Measurements from ENCODE around the gene ADAT3.
"Not testable (repeated sequence)": the region's sequence is repeated elsewhere in the genome, so short reads cannot be mapped to it uniquely, and the experiment has no call there.

Gene ADAT3

DNA sequence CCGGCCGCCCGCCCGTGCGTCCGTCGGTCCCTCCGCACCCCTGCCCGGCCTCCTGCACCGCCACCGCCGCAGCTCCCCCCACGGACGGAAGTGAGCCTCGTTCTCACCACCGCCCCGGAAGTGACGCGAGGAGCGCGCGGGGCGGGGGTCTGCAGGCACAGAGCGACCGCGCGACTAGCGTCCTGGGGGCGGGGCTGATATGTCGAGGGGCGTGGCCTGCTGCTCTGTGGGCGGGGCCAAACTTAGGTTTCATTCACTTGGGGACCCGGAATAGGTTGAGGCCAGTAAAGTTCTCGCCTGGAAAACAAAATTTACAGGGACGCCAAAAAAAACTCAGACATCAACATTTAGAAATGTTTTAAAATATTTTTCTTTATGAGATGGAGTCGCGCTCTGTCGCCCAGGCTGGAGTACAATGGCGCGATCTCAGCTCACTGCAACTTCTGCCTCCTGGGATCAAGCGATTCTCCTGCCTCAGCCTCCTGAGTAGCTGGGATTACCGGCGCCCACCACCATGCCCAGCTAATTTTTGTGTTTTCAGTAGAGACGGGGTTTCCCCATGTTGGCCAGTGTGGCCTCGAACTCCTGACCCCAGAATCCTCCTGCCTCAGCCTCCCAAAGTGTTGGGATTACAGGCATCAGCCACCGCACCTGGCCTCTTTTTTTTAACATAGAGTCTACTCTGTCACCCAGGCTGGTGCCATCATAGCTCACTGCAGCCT lies 19.6 kb upstream of the ADAT3 start, which contains the start of gene ABHD17A:
Gene ABHD17A, minus strand, starts transcription at position 99 of the 722 bp plus-strand sequence. CDS start 3,930 bp downstream, outside the sequence.
- H3K27ac Mint-ChIP-seq: peak within 1 kb of the TSS; percentile 87
- not testable (repeated sequence) for H3K9me3 Mint-ChIP-seq, H3K27me3 Mint-ChIP-seq
- peak within 1 kb of the TSS; percentile 99 for H3K4me3 Mint-ChIP-seq
- peaks cover 29% of the 10 kb centered on the region for H3K4me1 Mint-ChIP-seq (ENCODE audit: low read depth)
- H3K36me3 Mint-ChIP-seq (ENCODE audit: low read depth): peaks cover 20% of the 10 kb centered on the region

DNA sequence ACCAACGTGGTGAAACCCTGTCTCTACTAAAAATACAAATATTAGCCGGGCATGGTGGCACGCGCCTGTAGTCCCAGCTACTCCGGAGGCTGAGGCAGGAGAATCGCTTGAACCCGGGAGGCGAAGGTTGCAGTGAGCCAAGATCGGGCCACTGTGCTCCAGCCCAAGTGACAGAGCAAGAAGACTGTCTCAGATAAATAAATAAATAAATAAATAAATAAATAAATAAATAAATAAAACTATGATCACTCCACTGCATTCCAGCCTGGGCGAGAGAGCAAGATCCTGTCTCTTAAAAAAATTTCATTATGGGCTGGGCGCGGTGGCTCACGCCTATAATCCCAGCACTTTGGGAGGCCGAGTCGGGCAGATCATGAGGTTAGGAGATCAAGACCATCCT lies 18.8 kb upstream of the ADAT3 start:
- peaks cover 28% of the 10 kb centered on the region for H3K4me1 Mint-ChIP-seq (ENCODE audit: low read depth)
- not testable (repeated sequence) for H3K4me3 Mint-ChIP-seq, H3K27ac Mint-ChIP-seq, H3K9me3 Mint-ChIP-seq, H3K27me3 Mint-ChIP-seq
- peaks cover 20% of the 10 kb centered on the region for H3K36me3 Mint-ChIP-seq (ENCODE audit: low read depth)

DNA sequence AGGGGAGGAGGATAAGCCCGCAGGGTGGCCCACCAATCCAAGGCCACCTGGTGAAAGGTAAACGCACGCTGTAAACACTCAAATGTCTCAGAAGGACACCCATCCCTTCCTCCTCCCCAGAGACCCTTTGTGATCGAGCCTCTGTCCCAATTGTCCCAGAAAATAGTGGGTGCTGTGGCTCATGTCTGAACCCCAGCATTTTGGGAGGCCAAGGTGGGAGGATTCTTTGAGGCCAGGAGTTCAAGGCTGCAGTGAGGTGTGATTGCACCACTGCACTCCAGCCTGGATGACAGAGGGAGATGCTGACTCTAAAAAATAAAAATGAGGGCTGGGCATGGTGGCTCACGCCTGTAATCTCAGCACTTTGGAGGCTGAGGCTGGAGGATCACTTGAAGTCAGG lies 16.8 kb upstream of the ADAT3 start:
- no peaks in the 10 kb centered on the region for H3K9me3 Mint-ChIP-seq
- H3K27ac Mint-ChIP-seq: no peak overlapping the region
- H3K4me1 Mint-ChIP-seq (ENCODE audit: low read depth): peaks cover 12% of the 10 kb centered on the region
- no peak overlapping the region for H3K4me3 Mint-ChIP-seq
- peaks cover 11% of the 10 kb centered on the region for H3K36me3 Mint-ChIP-seq (ENCODE audit: low read depth)
- no peaks in the 10 kb centered on the region for H3K27me3 Mint-ChIP-seq

DNA sequence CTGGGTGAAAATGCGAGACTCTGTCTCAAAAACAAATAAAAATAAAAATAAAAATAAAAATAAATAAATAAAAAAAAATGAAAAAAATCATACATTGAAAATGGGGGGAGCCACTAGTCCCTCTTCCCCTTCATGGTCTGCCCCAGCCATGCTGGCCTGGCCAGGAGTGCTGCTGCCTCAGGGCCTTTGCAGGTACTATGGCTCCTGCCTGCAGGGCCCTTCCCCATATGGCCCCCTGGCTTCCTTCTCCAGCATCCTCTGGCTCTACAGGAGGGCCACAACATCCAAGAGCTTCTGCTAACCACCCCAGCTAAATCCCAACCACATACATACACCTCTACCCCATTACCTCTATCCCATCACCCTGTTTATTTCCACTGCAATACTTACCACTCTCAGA lies 15.3 kb upstream of the ADAT3 start:
- H3K27ac Mint-ChIP-seq: peak overlapping the region; percentile 43
- H3K4me3 Mint-ChIP-seq: no peak overlapping the region
- H3K27me3 Mint-ChIP-seq: no peaks in the 10 kb centered on the region

DNA sequence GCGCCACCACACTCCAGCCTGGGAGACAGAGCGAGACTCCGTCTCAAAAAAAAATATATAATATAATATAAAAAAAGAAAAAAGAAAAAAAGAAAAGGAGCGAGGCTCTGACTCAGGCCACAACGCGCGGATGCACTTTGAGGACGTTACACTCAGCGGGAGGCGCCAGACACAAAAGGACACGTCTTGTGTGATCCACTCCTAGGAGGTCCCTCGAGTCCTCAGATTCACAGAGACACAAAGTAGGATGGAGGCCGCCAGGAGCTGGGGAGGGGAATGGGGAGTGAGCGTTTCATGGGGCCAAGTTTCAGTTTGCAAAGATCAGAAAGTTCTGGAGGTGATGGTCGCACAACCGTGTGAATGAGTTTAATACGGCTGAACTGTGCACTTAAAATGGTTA lies 11.4 kb upstream of the ADAT3 start:
- Mint-ChIP-seq H3K4me3 (no peak overlapping the region), H3K9me3 (no peaks in the 10 kb centered on the region), H3K4me1 (ENCODE audit: low read depth) (peaks cover 43% of the 10 kb centered on the region), H3K27ac (peak overlapping the region; percentile 12), H3K27me3 (no peaks in the 10 kb centered on the region), H3K36me3 (ENCODE audit: low read depth) (no peaks in the 10 kb centered on the region)

More for the DNA sequence above, 15.3 kb upstream of the ADAT3 start:
- H3K36me3 Mint-ChIP-seq (ENCODE audit: low read depth): no peaks in the 10 kb centered on the region
- peaks cover 8% of the 10 kb centered on the region for H3K4me1 Mint-ChIP-seq (ENCODE audit: low read depth)
- H3K9me3 Mint-ChIP-seq: no peaks in the 10 kb centered on the region

DNA sequence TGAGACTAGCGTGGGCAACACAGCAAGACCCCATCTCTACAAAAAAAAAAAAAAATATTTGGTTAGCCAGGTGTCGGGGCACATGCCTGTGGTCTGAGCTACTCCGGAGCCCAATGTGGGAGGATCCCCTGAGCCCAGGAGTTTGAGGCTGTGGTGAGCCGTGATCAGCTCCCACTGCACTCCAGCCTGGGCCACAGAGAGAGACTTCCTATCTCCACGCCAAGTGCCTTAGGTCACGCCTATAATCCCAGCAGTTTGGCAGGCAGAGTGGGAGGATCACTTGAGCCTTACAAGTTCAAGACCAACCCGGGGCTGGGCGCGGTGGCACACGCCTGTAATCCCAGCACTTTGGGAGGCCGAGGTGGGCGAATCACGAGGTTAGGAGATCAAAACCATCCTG lies 8.7 kb upstream of the ADAT3 start:
- peak overlapping the region; percentile 88 for H3K27ac Mint-ChIP-seq
- no peaks in the 10 kb centered on the region for H3K36me3 Mint-ChIP-seq (ENCODE audit: low read depth)
- no peaks in the 10 kb centered on the region for H3K9me3 Mint-ChIP-seq
- H3K4me3 Mint-ChIP-seq: peak overlapping the region; percentile 82
- peaks cover 43% of the 10 kb centered on the region for H3K4me1 Mint-ChIP-seq (ENCODE audit: low read depth)
- H3K27me3 Mint-ChIP-seq: no peaks in the 10 kb centered on the region

DNA sequence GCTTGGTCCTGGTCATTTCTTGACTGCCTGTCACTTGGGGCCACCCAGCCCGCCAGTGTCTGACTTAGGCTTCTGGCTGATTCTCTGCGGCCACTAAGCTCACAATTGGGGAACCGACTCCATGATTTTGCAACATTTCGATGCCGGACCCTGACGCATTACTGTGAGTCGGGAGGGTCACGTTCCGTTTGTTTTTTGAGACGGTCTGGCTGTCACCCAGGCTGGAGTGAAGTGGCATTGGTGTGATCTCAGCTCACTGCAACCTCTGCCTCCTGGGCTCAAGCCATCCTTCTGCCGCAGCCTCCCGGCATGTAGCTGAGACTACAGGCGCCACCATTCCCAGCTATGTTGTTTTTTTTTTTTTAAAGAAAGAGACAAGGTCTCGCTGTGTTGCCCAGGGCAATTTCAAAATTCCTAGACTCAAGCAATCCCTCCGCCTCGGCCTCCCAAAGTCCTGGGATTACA lies 3.2 kb upstream of the ADAT3 start:
- no peak overlapping the region for H3K4me3 Mint-ChIP-seq
- H3K27me3 Mint-ChIP-seq: no peaks in the 10 kb centered on the region
- no peak overlapping the region for H3K27ac Mint-ChIP-seq
- H3K9me3 Mint-ChIP-seq: no peaks in the 10 kb centered on the region
- no peaks in the 10 kb centered on the region for H3K36me3 Mint-ChIP-seq (ENCODE audit: low read depth)
- peaks cover 42% of the 10 kb centered on the region for H3K4me1 Mint-ChIP-seq (ENCODE audit: low read depth)

DNA sequence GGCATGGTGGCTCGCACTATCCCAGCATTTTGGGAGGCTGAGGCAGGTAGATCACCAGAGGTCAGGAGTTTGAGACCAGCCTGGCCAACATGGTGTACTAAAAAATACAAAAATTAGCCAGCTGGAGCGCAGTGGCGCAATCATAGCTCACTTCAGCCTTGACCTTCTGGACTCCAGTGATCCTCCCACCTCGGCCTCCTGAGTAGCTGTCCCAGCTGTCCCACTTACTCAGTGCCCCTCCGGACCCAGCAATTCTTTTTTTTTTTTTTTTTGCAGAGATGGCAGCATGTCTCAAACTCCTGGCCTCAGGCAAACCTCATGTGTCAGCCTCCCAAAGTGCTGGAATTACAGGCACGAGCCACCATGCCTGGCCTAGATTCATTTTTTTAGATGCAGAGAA lies 2.3 kb upstream of the ADAT3 start:
- H3K4me1 Mint-ChIP-seq (ENCODE audit: low read depth): peaks cover 37% of the 10 kb centered on the region
- no peaks in the 10 kb centered on the region for H3K27me3 Mint-ChIP-seq
- H3K36me3 Mint-ChIP-seq (ENCODE audit: low read depth): no peaks in the 10 kb centered on the region
- H3K4me3 Mint-ChIP-seq: no peak overlapping the region
- H3K9me3 Mint-ChIP-seq: no peaks in the 10 kb centered on the region
- H3K27ac Mint-ChIP-seq: no peak overlapping the region

DNA sequence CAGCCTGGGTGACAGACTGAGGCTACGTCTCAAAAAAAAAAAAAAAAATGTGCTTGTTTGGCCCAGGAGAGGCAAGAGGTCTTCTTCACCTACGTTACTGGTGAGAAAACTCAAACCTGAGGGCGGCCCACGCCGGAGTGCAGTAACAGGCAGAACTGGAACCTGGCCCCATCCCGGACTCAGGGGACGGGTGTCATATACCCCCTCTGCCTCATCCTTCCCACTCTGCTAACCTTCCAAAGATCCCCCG lies 414 bp upstream of the ADAT3 start:
- H3K36me3 Mint-ChIP-seq (ENCODE audit: low read depth): no peaks in the 10 kb centered on the region
- peaks cover 46% of the 10 kb centered on the region for H3K4me1 Mint-ChIP-seq (ENCODE audit: low read depth)
- peak overlapping the region; percentile 80 for H3K27ac Mint-ChIP-seq
- H3K9me3 Mint-ChIP-seq: no peaks in the 10 kb centered on the region
- H3K4me3 Mint-ChIP-seq: peak overlapping the region; percentile 91
- no peaks in the 10 kb centered on the region for H3K27me3 Mint-ChIP-seq

DNA sequence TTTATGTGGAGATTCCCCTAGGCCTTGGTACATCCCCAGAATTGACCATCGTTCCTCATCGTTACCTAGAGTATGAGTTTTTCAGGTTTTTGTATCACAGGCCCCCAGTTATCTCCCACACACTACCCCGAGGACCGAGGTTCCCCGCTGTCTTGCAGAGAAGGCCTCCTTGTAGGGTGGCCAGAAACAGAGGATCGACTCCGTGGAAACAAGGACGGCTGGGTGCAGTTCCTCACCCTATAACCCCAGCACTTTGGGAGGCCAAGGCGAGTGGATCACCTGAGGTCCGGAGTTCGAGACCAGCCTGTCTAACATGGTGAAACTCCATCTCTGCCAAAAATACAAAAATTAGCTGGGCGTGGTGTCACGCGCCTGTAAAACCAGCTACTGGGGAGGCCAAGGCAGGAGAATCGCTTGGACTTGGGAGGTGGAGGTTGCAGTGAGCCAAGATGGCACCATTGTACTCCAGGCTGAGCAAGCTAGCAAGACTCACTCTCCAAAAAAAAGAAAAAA lies 720 bp downstream of the ADAT3 start:
- peak overlapping the region; percentile 91 for H3K4me3 Mint-ChIP-seq
- no peaks in the 10 kb centered on the region for H3K27me3 Mint-ChIP-seq
- peak overlapping the region; percentile 90 for H3K27ac Mint-ChIP-seq
- H3K36me3 Mint-ChIP-seq (ENCODE audit: low read depth): no peaks in the 10 kb centered on the region
- H3K4me1 Mint-ChIP-seq (ENCODE audit: low read depth): peaks cover 52% of the 10 kb centered on the region
- H3K9me3 Mint-ChIP-seq: no peaks in the 10 kb centered on the region

DNA sequence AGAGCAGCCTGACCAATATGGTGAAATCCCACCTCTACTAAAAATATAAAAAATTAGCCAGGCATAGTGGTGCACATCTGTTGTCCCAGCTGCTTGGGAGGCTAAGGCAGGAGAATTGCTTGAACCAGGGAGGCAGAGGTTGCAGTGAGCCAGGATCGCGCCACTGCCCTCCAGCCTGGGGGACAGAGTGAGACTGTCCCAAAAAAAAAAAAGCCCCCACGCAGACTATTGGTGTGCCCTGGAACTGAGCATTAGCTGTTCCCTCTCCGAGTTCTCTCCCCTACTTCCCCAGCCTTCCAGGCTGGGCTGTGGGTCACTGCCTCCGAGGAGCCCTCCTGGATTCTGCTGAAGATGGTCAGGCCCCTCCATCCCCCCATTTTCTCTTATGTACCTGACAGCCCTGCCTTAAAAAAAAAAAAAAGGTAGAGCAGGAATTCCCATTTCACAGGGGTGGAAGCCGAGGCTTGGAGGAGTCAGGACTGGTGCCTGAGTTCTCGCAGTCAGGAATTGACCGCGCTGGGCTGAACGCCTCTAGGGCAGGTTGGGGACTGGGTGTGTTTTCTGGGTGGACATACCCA lies 1.9 kb downstream of the ADAT3 start:
- no peak overlapping the region for H3K27ac Mint-ChIP-seq
- no peaks in the 10 kb centered on the region for H3K36me3 Mint-ChIP-seq (ENCODE audit: low read depth)
- H3K4me1 Mint-ChIP-seq (ENCODE audit: low read depth): peaks cover 52% of the 10 kb centered on the region
- no peaks in the 10 kb centered on the region for H3K9me3 Mint-ChIP-seq
- peak overlapping the region; percentile 10 for H3K4me3 Mint-ChIP-seq
- no peaks in the 10 kb centered on the region for H3K27me3 Mint-ChIP-seq

DNA sequence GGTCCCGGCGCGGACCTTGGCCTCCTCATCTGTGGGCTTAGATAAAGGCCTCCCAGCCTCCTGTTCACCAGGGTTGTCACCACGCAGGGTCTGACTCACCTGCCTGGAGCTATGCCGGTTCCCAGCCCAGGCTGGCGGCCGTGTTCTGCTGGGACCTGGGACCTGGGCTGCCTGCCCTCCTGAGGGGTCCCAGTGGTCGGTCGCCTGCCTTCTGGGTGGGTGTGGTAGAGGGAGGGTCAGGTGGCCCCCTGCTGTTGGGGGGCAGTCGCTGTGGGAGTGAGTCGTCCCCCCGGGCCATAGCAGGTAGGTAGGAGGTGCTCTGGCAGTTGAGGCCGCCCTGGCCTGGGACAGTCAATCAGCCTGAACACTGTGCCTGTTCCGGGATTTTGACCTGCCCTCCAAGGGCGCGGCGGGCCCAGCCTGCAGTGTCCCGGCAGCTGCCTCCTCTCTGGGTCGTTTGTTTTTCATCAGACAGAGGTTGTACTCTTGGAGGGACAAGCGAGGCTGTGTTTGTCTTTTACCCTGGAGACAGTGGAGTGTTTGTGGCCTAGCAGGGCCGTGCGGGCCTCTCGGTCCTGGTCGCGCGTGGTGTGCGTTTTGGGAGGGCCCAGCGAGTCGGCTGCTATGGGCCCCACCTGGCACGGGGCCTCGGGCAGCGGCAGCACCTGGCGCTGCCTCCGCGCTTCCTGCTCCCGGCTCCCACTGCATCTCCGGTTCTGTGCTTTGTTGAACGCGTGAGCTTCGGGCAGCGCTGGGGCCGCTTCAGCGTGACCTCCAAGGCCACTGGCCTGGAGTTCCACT lies 2.6 kb downstream of the ADAT3 start:
- H3K27ac Mint-ChIP-seq: no peak overlapping the region
- H3K27me3 Mint-ChIP-seq: no peaks in the 10 kb centered on the region
- H3K4me1 Mint-ChIP-seq (ENCODE audit: low read depth): peaks cover 52% of the 10 kb centered on the region

DNA sequence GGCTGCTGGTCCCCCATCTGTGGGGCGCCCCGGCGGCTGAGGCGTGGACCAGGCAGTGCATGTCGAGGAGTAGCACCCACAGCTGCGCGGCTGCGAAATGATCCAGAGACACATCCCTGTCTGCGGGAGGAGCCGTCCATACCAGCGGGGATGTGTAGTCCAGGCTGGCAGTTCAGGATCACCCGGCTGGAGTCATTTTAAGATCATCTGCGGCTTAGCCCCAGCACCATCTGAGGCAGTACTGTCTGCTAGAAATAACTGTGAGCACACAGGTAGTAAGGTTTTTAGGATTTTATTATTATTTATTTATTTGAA lies 3.1 kb downstream of the ADAT3 start:
- peaks cover 46% of the 10 kb centered on the region for H3K4me1 Mint-ChIP-seq (ENCODE audit: low read depth)
- no peaks in the 10 kb centered on the region for H3K9me3 Mint-ChIP-seq
- H3K27ac Mint-ChIP-seq: no peak overlapping the region
- peak overlapping the region; percentile 39 for H3K4me3 Mint-ChIP-seq
- H3K36me3 Mint-ChIP-seq (ENCODE audit: low read depth): no peaks in the 10 kb centered on the region
- no peaks in the 10 kb centered on the region for H3K27me3 Mint-ChIP-seq

More for the DNA sequence above, 2.6 kb downstream of the ADAT3 start:
- Mint-ChIP-seq H3K4me3 (no peak overlapping the region), H3K9me3 (no peaks in the 10 kb centered on the region), H3K36me3 (ENCODE audit: low read depth) (no peaks in the 10 kb centered on the region)

DNA sequence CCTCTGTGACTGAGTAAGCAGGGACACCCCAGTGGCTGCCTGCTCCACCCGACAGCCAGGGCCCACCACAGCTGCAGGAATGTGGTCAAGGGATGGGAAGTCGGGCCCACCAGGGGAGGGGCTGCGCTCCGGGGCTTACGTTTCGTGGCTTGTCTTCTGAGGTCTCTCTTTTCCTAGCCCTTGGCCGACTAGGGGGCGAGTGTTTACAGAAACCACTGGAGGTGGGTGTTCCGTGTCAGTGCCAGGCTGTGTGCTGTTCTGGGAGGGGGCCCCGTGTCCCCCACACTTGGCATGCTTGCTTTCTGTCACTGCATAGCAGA lies 4.5 kb downstream of the ADAT3 start:
- Mint-ChIP-seq H3K4me3 (no peak overlapping the region), H3K36me3 (ENCODE audit: low read depth) (no peaks in the 10 kb centered on the region), H3K9me3 (no peaks in the 10 kb centered on the region), H3K27me3 (no peaks in the 10 kb centered on the region), H3K4me1 (ENCODE audit: low read depth) (peaks cover 34% of the 10 kb centered on the region), H3K27ac (no peak overlapping the region)

DNA sequence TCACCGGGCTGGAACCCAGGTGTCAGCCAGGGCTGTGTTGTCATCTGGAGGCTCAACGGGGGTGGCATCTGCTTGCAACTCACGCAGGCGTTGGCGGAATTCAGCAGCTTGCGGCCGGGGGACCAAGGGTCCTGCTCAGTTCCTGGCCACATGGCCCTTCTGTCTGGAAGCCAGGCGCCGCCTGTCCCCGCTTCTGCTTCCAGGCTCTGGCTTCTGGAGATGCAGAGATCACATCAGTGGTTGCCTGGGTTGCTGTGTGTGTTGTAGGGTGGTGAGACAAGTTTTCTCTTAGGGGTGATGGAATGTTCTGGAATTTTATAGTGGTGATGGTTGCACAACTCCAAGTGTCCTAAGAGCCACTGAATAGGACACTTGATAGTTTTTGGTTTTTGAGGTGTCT lies 5.0 kb downstream of the ADAT3 start:
- H3K27me3 Mint-ChIP-seq: no peaks in the 10 kb centered on the region
- no peaks in the 10 kb centered on the region for H3K36me3 Mint-ChIP-seq (ENCODE audit: low read depth)
- H3K4me3 Mint-ChIP-seq: no peak overlapping the region
- no peak overlapping the region for H3K27ac Mint-ChIP-seq
- no peaks in the 10 kb centered on the region for H3K9me3 Mint-ChIP-seq
- peaks cover 30% of the 10 kb centered on the region for H3K4me1 Mint-ChIP-seq (ENCODE audit: low read depth)

All from stimulated activated naive CD8-positive, alpha-beta T cell treated with anti-CD3 and anti-CD28 coated beads, Interleukin-15, Interleukin-2, amounts not matched to agents 100 ng/mL and 50 ng/mL, for 24 hours (primary cell).